Skin of body (tissue), 2 donors: Measurements from ENCODE around the gene FEZF1. TPM values are rescaled to one million over a fixed set of nuclear protein-coding genes. Genes with fewer than 3 reads are reported as not detected.

Source experiments
- DNase-seq: peaks from one replicate; lab custom pipeline; 2025; lab: John Stamatoyannopoulos, UW
- total RNA-seq: library from RNA; depleted of rRNA; stranded (reverse); fragments of >200 nt; gene quantifications from one replicate; pipeline ENCODE4 v1.2.3, GENCODE V29; 2014

FEZF1 gene
- not detected for total RNA-seq

DNA sequence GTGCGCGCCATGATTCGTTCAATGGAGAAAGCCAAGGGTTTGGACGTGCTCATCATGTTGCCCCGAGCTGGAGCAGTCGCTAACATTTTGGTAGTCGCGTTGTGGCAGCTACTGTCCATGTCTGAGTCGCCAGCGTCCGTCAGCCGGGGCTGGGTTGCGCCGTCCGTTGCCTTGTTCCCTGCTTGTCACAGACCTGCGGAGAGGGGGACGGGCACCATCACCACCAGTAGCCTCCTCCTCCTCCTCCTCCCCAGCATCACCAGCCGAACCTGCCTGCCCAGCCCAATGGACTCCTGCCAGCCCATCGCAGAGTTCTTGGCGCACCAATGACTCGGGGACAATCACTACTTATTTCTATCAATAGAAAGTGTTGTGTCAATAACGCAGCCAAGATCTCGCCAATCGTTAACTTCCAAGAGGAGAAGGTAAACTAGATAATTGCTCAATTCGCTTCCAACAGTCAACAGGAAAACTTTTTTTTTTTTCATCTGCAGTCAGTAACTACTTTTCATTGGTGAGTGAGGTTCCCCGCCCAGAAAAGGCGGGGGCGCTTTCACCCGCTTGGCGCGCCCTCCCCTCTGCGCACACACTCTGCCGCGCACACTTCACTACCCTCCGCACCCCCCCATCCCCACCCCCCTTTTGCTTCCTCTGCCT lies at the start of gene FEZF1:
TSS of gene FEZF1 (minus strand) at position 432 of the 657 bp plus-strand sequence. CDS start at position 119, 313 bp downstream.
- no peak for DNase-seq

DNA sequence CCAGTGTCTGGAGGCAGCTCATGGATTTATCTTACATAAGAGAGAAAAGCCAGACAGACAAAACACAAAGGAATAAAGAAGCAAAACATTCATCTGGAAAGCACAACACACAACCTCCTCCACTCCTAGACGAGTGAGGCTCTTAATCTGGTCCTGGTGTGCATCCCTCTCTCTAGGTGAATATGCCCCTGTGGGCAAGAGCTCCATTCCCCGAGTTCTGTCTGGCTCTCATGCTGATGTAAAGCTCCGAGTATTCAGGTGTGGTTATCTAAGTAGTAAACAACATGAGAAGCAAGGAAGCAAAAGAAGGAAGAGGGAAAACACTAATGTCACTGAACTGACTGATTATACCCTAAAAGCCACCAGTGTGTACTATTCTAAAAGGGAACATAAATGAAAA lies 47.9 kb upstream of the FEZF1 start:
- DNase-seq = no peak

DNA sequence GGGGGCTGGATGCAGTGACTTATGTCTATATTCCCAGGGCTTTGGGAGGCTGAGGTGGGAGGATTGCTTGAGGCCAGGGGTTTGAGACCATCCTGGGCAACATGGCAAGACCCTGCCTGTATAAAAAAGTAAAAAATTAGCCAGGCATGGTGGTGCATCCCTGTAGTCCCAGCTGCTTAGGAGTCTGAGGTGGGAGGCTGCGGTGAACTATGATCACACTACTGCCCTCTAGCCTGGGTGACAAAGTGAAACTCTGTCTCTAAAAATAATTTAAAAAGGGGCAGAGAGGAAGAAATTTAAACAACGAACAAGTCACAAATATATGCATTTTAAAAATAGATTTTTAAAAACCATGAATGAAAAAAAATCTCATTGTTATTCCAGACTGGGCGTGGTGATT lies 46.2 kb upstream of the FEZF1 start:
- DNase-seq = no peak

DNA sequence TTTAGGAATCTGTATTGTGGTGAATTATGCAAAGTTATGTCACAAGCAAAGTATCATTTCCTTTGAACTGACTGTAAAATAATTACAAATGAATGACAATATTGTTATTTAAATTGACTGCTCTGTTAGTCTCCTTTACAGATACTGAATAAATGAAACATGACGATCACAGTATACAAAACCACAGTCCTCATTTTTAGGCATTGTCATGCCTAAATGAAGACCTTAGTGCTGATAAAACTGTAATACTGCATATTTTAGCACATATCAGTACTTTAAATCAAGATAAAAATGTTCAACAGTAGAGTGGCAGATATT lies 39.7 kb upstream of the FEZF1 start:
- no peak for DNase-seq

DNA sequence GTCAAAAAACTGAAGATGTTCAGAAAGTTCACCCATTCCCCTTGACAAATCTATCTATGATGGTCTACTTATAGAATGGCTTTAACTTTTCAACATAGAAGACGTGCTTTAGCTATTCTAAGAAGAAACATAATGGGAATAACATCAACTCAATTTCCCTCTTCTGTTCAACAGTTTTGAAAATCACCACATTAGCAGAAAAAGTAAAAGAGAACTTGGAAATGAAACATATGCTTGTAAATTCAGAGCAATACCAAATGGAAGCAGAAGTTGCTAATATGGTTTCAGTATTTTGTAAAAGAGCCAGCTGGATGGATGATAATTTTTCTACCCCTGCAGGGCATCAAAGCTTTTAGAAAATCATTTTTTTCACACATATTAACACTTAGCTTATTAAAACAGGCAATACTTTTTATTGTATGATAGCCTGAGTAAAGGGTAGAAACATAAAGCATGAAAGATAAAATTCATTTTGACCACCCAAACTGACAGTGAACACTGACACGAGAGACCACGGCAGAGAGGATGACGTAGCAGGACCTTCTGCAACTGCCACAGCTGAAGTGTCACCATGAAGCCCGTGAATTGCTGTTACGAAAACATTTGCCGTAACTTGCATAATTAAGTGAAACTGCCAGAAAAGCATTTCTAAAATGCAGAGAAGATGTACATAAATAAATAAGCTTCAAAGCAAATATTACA lies 39.2 kb upstream of the FEZF1 start:
- DNase-seq = no peak

DNA sequence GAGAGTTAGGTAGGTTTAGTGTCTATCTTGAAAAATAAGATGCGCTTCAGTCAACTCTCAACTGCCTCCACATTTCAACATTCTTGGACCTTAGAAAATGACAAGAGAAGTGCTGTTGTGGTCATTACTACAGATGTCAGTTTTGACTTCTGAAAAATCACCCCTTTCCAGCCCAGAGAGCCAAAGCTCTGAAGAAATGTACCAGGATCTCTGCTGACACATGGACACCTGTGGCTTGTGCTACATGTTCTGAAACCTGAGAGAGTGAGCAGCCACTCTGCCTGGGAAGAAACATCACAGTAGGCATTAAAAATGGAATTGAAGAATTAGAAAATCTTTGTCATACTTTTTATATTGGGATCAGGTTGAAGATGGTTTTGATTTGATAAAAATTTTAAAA lies 35.9 kb upstream of the FEZF1 start:
- no peak for DNase-seq

DNA sequence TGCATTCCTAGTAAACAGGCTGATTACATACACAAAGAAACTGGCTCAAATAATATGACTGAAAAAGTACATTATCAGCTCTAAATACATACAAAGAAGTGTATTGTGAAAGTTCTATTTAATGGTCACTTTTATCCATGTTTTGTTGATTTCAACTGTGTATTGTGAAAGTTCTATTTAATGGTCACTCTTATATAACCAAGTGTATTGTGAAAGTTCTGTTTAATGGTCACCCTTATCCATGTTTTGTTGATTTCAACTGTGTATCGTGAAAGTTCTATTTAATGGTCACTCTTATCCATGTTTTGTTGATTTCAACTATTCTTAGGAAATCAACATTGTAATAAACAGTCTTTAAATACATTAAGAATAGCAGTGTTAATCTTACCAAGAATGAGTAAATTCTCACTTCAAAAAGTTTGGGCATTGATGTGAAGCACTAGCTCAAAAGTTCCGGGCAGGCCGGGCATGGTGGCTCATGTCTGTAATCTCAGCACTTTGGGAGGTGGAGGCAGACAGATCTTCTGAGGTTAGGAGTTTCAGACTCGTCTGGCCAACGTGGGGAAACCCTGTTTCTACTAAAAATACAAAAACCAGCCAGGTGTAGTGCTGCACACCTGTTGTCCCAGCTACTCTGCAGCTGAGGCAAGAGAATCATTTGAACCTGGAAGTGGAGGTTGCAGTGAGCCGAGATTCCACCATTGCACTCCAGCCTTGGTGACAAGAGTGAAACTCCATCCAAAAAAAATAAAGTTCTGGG lies 34.8 kb upstream of the FEZF1 start:
- DNase-seq = no peak

DNA sequence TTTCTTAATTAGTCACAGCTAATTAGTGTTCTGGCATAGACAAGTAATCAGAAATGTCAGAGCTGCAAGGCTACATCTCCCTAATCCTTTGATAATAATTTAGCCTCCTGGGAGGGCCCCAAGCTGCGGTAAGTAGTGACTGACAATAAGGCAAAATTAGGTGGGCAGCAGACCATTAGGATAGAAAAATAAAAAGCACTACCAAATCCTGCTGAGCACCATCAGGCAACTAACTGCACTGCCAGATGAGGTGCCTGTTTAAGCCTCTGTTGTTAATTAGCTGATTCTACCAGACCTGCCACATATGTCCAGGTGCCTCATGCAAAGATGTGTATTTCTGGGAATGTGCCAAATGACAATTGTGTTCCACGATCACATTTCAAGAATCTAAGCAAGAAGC lies 32.5 kb upstream of the FEZF1 start:
- no peak for DNase-seq

DNA sequence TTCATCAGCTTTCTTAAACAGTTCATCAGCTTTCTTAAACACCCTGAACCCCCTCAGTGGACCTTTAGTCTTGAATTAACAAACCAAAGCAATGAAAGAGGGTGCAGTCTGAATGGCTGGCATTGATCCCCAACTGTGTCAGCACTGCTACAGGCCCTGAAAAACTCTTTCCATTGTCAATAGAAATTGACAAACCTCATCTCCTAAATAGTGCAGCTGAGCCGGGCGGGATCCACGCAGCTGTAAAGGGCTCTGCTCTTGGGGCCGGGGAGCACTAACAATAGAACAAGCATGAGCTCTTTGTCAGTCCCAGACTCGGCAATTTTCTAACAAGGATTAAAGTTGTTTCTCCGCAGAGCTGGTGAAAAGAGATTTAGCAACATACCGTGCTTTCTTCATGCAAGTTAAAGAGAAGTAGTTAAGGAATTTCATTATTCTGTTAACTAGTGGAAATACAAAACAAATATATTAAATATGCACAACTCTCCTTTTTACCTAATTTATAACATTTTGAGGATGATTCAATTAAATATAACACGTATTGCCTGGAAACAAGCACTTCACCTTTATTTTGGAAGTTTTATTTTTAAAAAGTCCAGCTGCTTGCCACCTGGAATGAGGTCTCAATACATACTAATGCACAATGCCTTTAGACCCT lies 24.7 kb upstream of the FEZF1 start:
- no peak for DNase-seq

DNA sequence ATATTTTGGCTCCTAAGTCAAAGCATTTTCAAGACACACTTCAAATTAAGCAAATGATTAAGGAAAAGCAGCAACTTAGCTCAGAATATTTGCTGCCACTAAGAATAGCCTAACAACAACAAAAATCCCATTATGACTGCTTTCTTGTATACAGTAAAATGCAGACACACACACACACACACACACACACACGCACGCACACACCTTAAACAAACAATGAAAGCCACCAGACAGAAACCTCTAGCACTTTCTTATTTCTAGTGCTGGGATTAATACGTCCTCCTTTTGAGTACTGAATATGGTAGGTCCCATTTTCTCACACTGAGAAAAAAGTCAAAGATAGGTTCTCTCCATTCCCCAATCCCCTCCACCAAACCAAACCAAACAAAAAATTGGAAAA lies 23.4 kb upstream of the FEZF1 start:
- no peak for DNase-seq

DNA sequence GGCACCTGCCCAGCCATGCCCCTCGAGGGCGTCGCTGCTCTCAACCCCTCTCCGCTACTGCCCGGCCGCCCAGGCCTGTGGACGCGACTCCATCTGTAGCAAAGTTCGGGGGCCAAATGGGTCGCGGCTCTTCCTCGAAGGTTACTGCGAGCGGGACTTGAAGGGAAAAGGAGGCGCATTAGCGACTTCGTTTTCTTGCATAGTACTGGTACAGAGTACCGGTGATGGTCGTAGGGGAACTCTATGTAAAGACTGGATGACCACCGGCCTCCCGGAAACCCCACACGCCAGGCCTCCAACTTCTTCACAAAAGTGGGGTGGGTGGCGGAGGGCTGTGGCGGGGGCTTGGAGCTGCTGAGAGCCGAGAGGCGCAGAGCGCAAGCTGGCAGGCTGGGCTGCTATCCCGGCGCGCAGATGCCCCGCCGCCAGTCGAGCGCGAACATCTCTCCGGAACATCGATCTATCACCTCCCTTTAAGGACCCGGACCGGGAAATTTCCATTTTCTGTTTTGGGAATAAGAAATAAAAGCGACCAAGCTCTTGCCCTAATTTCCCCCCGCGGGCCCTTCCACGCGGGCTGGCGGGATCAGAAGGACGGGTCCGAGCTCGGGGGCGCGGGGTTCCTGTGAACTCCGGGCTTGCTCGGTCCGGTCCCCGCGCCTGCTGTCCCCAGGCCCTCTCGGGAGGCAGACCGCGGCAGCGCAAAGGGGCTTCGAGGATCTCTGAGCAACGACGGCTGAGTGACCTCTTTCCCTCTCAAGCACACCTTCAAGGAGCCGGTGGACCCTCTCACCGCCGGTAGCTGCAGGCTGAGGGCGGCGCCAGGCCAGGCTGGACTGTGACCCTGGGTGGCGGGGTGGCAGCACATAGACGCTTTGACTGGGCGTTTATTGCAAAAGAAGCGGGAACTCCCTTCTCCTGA lies 12.2 kb upstream of the FEZF1 start:
- no peak for DNase-seq

DNA sequence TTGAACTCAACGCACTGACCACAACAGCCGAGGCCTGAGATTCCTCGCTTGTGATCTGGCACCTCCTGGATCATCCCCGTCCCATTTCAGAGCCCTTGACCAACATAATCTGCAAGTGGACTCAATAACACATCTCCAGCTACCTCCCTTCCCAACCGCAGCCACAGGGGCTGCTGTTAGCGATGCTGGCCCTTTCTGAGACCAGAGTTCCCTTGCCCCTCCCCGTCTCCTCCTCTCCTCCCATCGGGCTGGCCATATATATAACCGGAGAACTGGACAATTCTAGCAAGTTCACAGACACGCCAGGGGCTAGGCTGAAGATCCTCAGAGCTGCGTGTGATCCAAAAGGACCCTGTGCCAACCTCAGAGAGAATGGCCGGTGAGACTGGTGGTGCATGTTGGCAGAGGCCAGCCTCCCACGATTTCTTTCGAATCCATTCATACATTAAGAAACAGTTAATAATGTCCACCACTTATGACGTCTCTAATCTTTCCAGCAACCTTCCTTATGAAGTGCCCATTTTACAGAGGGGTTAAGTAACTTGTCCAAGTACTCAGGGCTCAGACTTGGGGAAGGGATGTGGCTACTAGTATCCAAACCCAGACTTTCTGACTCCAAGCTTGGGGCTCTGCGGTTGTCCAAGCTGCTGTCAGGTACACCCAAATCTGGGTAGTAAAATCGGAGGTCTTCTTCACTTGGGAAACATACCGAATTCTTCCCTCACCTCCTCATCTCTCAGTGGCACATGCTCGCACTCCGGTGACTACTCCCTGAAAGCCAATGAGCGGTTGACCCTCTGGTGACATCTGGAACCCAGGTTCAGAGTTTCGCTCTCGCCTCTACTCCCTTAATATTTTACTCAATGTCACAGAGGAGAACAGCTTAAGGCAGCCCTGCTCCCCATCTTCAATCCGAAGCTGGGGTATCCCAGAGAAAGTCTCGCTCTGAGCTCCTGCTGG lies 11.2 kb upstream of the FEZF1 start:
- no peak for DNase-seq

DNA sequence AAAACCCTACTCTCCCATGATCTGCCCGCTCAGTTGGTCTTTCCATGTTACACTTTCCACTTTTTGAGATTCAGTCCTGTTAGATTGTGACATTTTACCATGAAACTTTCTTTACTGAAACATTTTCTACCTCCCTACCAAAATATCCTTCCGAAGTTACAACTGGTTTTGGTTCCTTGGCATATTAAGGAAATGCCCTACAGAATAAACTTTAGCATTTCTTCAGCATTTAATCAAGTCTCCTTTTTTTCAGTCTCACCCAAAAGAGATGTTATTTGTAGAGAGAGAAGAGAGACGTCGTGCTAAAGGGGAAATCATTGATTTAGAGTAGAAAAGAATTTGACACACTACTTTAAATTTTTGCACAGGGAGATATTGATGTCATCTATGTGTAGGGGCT lies 9.7 kb upstream of the FEZF1 start:
- no peak for DNase-seq

DNA sequence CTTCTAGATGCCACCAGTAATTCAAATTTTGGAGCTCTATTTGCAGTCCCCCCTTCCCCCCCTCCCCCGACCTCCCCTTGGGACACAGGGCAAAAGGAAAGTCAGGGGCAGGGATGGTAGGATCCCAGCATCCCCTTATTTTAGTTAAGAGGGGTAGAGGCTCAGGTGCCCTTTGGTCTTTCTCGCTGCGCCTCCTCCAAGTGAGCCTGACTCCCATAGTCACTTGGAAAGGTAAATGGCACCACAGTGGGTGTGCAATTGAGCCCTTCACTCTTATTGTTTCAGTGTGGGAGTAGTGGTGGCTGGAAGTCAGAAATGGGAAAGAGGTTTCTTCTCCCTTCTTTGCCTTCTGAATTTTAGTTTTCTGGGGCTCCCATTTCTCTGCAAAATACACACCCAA lies 8.2 kb upstream of the FEZF1 start:
- DNase-seq = no peak

DNA sequence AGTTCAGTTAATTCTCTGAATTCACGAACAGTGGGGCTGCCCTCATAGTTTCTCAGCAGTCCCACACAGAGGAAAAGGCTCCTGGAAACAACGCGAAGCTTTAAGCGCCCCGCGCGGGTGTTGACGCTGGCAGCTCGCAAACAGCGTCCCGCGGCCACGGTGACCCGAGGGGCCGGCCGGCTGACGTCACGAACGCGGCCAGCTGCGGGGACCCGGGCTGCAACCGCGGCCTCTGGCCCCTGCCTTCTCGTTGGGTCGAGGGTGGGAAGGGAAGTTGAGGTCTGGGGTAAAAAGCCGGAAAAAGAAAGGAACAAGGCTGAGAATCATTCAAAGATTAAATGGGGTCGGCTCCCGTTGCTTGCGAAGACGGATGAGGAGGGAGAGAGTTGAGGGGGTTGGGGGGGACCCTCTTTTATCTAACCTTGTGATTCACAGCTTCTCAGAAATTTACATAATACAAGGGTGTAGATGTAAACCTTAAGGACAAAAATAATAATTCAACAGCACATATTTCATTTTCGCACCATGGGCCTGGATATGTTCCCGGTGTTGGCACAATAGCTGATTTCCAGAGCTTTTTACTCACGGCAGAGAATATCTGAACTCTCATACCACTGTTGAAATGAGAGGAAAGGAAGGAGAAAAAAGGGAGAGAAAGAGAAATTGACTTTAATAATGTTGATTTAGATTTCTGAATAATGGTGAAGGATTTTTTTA lies 7.3 kb upstream of the FEZF1 start:
- no peak for DNase-seq

DNA sequence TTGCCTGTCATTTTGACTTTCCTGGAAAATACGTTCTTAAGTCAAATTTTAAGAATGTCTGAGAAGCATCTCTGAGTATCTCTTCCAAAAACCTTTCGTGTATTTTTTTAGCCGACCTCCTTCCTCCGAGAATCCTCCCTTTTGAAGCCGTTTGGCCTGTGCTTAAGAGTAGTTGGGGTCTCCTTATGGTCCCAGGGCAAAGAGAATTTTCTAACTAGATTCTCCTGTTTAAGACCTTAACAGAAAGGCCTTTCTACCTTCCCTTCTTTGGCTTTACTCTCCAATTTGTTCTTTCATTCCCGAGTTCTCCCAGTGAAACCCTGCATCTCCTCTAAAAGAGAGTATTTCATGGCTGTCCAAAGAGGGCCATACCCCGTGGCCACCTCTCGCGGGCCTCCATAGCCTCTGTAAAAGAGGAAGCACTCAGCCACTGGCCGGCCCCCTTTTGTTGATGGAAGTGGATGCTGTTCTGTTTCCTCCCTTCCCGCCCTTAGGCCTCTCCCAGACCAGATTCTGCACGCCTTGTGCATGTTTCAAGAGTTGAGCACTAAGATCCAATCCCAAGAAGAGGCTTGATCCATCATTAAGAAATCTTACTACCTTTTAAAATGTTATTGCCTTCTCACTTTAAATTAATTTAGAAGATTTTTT lies 6.6 kb upstream of the FEZF1 start:
- DNase-seq = no peak

DNA sequence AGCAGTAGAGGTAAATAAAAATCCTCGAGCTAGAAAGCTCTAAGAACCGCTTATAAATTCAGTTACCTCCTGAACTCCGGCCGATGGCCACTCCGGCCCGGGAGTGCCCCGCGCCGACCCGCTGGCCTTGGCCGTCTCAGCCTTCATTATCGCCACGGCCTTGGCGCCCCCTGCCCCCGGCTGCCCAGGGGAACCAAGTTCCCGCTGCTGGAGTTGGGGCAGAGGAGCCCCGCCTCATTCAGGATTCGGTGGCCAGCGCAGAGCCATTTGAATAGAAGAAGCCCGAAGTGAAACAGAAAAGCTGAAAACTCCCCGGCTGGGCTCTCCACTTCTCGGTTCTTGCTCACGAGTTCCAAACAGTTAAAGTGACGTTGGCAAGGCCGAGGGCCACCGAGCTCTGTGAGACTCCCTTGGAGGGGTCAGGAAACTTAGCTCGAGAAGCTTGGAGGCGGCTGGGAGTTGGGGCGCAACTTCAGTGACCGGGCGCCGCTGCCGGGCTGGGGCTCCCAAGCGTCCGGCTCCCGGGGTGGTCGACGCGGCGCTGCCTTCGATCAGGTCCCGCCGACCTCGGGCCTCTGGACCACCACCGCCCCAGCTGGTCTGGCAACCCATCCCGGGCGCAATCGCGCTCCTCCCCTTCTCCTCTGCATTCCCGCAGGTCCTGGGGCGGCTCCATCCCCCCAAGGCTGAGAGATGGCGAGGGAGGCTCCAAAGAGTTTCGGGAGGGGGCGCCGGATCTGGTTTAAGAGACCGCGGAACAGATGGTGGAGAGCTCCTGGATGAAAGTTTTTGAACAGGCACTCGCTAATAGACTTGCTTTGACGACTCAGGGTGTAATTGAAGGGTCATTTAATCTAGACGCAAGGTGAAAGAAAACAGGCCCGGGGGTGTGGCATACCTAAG lies 5.8 kb upstream of the FEZF1 start:
- no peak for DNase-seq

DNA sequence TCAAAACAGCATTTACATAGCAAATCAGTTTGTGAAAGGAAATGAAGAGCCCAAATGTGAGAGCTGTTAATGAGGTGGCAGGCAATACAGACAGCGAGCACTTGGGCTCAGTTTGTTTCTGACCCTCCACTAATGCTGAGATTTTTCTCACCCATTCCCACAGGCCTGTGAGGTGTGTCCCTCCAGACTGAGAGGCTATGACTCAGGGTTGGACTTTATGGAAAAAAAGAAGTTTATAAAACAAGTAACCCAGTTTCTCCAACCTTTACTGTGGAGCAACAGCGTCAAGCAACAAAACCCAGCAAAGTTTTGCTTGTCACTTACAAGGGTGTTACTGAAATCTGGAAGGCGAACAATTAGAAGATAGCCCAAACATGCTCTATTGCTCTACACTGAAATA lies 4.9 kb upstream of the FEZF1 start:
- no peak for DNase-seq
